ENCODE data around the gene RPS6KA5. TPM values are rescaled to one million over a fixed set of nuclear protein-coding genes. Genes with fewer than 3 reads are reported as not detected.

The RPS6KA5 gene
- total RNA-seq, 4 donors from 2014 or later, result 3.8 to 20.0 (median 14.8) TPM

DNA sequence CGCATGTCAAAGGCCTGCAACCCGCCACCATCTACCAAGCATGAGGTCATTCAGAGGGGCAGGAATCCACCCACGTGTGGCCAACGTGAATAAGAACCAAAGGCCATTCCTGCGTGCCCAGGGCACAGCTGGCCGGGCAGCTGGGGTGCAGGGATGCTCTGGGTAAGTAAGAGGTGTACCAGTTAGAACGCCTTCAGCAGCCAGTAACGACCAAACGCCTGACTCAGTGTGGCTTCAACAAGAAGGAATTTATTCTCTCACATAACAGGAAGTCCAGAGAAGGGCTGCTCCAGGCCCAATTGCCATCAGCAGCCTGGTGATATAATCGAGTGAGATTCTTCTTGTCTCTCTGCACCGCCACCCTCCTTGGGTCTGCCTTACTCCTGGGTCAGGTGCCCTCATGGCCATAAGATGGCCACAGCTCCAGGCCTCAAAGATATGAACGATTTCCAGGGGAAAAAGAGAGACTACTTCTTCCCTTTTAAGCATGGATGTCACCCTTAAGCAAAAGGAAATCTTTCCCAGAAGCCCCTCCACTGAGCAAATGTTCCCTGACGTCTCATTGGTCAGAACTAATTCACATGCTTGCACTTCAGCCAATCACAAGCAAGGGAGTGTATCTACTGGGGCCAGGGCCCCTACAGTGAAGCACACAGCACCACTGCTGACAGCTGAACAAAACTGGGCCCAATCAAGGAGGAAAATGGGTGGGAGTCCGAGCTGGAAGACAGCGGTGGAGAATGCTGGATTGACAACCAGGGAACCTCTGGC is 251.5 kb downstream of the RPS6KA5 start:
- H3K27ac ChIP-seq, result no peak overlapping the region
- H3K4me1 ChIP-seq, result no peaks in the 10 kb centered on the region
- no peaks in the 10 kb centered on the region for H3K27me3 ChIP-seq
- no peaks in the 10 kb centered on the region for H3K9me3 ChIP-seq
- intact Hi-C loops (cut with DNase I; ENCODE audit: low total_unique reads), result no loop called here
- no peak for DNase-seq
- TF ChIP-seq, protein P1, sequence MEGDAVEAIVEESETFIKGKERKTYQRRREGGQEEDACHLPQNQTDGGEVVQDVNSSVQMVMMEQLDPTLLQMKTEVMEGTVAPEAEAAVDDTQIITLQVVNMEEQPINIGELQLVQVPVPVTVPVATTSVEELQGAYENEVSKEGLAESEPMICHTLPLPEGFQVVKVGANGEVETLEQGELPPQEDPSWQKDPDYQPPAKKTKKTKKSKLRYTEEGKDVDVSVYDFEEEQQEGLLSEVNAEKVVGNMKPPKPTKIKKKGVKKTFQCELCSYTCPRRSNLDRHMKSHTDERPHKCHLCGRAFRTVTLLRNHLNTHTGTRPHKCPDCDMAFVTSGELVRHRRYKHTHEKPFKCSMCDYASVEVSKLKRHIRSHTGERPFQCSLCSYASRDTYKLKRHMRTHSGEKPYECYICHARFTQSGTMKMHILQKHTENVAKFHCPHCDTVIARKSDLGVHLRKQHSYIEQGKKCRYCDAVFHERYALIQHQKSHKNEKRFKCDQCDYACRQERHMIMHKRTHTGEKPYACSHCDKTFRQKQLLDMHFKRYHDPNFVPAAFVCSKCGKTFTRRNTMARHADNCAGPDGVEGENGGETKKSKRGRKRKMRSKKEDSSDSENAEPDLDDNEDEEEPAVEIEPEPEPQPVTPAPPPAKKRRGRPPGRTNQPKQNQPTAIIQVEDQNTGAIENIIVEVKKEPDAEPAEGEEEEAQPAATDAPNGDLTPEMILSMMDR (IDR thresholded peaks at IDR 0.05), result no peak
- no peak for TF ChIP-seq POLR2A (IDR thresholded peaks at IDR 0.05)
- H3K36me3 ChIP-seq, result no peaks in the 10 kb centered on the region
- no peak overlapping the region for H3K4me3 ChIP-seq

DNA sequence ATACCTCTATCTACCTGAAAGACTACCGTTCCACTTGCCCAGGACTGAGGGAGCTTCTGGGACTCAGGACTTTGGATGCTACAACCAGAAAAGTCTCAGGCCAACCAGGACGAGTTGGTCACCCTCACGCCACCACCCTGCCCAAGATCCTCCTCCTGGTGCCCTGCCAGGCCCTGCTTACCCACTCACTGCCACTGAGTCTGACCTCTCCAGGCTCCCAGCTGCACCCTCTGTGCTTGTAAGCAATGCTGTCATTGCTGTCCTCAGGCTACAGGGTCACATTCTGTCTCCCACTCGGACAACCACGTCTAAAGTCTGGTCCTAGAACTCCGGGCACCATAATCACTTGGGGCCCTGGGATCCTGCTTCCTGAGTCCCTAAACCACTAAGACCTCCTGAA is 253.4 kb downstream of the RPS6KA5 start:
- intact Hi-C loops (cut with DNase I; ENCODE audit: low total_unique reads), result no loop called here

DNA sequence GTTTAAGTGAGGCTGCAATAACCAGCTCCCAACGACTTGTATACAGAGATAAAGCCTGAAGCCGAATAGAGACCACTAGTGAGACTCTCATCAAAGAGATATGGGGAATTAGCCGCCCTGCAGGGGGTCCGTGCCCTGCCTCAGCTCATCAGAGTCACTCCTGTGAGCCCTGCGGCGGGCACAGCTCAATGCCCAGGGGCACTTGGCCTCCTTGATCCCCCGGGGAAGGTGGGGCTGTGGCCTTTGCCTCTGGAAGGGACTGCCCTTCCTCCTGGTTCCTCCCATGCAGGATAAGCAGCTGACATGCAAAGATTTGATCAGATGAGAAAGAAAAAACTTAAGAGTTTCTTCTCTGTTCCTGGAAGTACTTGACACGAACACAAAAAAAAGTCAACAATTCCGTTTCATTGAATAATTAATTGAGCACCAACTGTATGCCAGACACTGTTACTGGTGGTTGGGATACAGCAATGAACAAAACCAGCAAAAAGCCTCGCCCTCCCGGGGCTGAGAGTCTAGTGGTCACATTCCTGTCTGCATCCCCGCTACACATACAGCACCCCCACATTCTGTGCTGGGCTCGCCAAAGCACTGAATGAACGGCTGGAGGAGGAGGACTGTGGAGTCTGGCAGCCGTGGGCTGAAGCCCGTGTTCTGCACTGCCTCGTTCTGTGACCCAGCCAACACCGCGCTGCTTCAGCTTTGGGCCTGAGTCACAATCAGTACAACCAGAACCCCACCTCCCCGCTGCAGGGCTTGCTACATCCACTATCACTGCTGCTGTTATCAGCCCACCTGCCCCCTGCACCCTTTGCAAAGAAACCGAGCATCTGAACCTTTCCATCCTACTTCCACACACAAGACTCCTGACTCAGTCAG is 254.5 kb downstream of the RPS6KA5 start:
- Histone ChIP-seq H3K27ac (no peak overlapping the region), H3K4me3 (no peak overlapping the region), H3K27me3 (no peaks in the 10 kb centered on the region), H3K9me3 (no peaks in the 10 kb centered on the region), H3K36me3 (no peaks in the 10 kb centered on the region), H3K4me1 (no peaks in the 10 kb centered on the region)
- peak in 1 of 2 donors; percentile 46 for DNase-seq
- no peak for TF ChIP-seq POLR2A (IDR thresholded peaks at IDR 0.05)
- TF ChIP-seq, protein P1 (IDR thresholded peaks at IDR 0.05), result no peak
- intact Hi-C loops (cut with DNase I; ENCODE audit: low total_unique reads), result no loop called here

More for the DNA sequence above, 253.4 kb downstream of the RPS6KA5 start:
- Histone ChIP-seq H3K27ac (no peak overlapping the region), H3K4me3 (no peak overlapping the region), H3K36me3 (no peaks in the 10 kb centered on the region), H3K9me3 (no peaks in the 10 kb centered on the region), H3K4me1 (no peaks in the 10 kb centered on the region), H3K27me3 (no peaks in the 10 kb centered on the region)
- no peak for DNase-seq
- no peak for TF ChIP-seq POLR2A (IDR thresholded peaks at IDR 0.05)
- TF ChIP-seq, protein P1 (IDR thresholded peaks at IDR 0.05), result no peak

DNA sequence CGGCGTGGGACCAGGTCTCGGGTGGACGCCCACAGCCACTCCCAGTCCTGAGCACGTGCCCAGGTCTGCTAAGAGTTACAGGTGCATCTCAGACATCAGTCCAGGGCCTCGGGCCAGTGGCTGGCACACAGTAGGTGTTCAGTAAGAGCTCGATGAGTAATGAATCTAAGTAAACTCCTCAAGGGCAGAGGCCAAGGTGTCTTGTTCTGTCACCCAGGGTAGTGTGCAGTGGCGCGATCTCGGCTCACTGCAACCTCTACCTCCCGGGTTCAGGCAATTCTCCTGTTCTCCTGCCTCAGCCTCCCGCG is 255.4 kb downstream of the RPS6KA5 start:
- intact Hi-C loops (cut with DNase I; ENCODE audit: low total_unique reads), result no loop called here
- DNase-seq, result no peak
- no peak overlapping the region for H3K4me3 ChIP-seq
- H3K27ac ChIP-seq, result no peak overlapping the region
- H3K9me3 ChIP-seq, result no peaks in the 10 kb centered on the region
- no peaks in the 10 kb centered on the region for H3K27me3 ChIP-seq
- TF ChIP-seq POLR2A (IDR thresholded peaks at IDR 0.05), result no peak
- TF ChIP-seq, protein P1 (IDR thresholded peaks at IDR 0.05), result no peak
- no peaks in the 10 kb centered on the region for H3K36me3 ChIP-seq
- H3K4me1 ChIP-seq, result no peaks in the 10 kb centered on the region

All from uterus (tissue), 4 donors.